B cell (primary cell): ENCODE data around the gene SIGLEC7.

Source experiments
- CTCF ChIP-seq: fragments of 200-600 bp; IDR thresholded peaks from one replicate; pipeline ENCODE4 v1.8.0; 2022; ENCODE audit warnings: antibody characterized with exemption, mild to moderate bottlenecking
- EZH2 ChIP-seq: IDR thresholded peaks from 2 replicates; pipeline ENCODE4 v1.6.1; 2012; ENCODE audit warnings: borderline replicate concordance, low read depth, mild to moderate bottlenecking, moderate library complexity, low read length; ENCODE audit not compliant: insufficient read depth, poor library complexity, severe bottlenecking

DNA sequence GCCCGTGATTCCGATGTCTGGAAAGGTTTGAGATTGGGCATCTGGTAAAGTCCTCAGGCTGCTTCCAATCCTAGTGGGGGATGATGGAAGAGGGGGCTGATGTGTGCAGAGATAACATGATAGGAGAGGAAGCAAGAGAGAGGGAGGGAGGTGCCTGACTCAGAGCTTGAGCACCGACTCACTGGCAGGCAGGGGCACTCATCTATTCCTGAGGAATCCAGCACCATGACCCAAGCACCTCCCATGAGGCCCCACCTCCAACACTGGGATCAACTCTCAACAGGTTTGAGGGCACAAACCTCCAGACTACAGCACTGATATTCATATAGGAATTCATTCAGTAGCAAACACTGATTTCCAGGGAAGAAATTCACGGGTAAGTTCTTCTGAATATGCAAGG lies 23.0 kb upstream of the SIGLEC7 start:
- TF ChIP-seq CTCF (no peak), EZH2 (no peak)
